Endothelial cell of umbilical vein (primary cell): ENCODE data around the gene PUS1. TPM values are rescaled to one million over a fixed set of nuclear protein-coding genes. Genes with fewer than 3 reads are reported as not detected.

Experiments
- BruUV-seq: library from RNA; stranded (reverse); fragments of 400-500 nt; replicated peaks from 2 replicates; lab custom pipeline; 2021; lab: Mats Ljungman, UMichigan
- CTCF ChIA-PET: fragments of 300-600, 350-600 bp; sonication (Branson Sonifier 250); formaldehyde crosslinking; loops from one replicate; lab custom pipeline; 2021; ENCODE audit warnings: antibody characterized with exemption, inconsistent platforms; lab: Charles Lee
- POLR2A ChIA-PET: fragments of 300-600, 350-600 bp; sonication (Branson Sonifier 250); formaldehyde crosslinking; loops from one replicate; lab custom pipeline; 2021; ENCODE audit warnings: antibody characterized with exemption, inconsistent platforms; lab: Charles Lee
- DNase-seq: peaks from one replicate; pipeline ENCODE4 v3.0.0-alpha.2; 2011; ENCODE audit warnings: low read depth, low spot score
- FAIRE-seq: peaks from 2 replicates; lab custom pipeline; 2011; peaks lifted over from hg19 to GRCh38; lab: Jason Lieb, UNC
- H2AFZ ChIP-seq: 2 replicates; pipeline ENCODE4 v1.6.0; 2012; ENCODE audit warnings: low read depth, low read length, control low read depth, inconsistent platforms
- H3K27ac ChIP-seq: 2 replicates; pipeline ENCODE4 v1.5.1; 2011; ENCODE audit warnings: low read depth, mild to moderate bottlenecking, control low read depth, low read length, moderate library complexity; ENCODE audit not compliant: insufficient read depth
- H3K27me3 ChIP-seq, 2 experiments: 2 replicates each; pipeline versions ENCODE4 v1.6.0 to v1.6.1; 2011; ENCODE audit warnings: low read length in 2 of 2, mixed read lengths in 1 of 2; ENCODE audit not compliant: control insufficient read depth in 2 of 2, insufficient read depth in 2 of 2
- H3K36me3 ChIP-seq, 2 experiments: 2 replicates in 1 of 2; 3 replicates in 1 of 2; pipeline ENCODE4 v1.5.1; 2011; ENCODE audit warnings: low read length in 2 of 2, mild to moderate bottlenecking in 1 of 2, moderate library complexity in 1 of 2; ENCODE audit not compliant: control insufficient read depth in 2 of 2, insufficient read depth in 2 of 2; ENCODE audit errors: extremely low read depth in 1 of 2
- H3K4me1 ChIP-seq: 3 replicates; pipeline ENCODE4 v1.5.1; 2011; ENCODE audit warnings: mild to moderate bottlenecking, low read length; ENCODE audit not compliant: control insufficient read depth, insufficient read depth; ENCODE audit errors: extremely low read depth
- H3K4me2 ChIP-seq: 2 replicates; pipeline ENCODE4 v1.6.1; 2011; ENCODE audit warnings: low read length, control low read depth, mixed read lengths; ENCODE audit not compliant: insufficient read depth
- H3K4me3 ChIP-seq, 3 experiments: fragments of 200-600 bp in 1 of 3; sonication (generic), shearing (Covaris generic) in 1 of 3; replicated peaks in 1 of 3; 2 replicates each; pipeline ENCODE4 v1.5.1; 2011 to 2016; ENCODE audit warnings: control low read depth in 3 of 3, low read length in 3 of 3, mild to moderate bottlenecking in 2 of 3, inconsistent platforms in 1 of 3, low read depth in 1 of 3, moderate library complexity in 1 of 3; ENCODE audit not compliant: insufficient read depth in 1 of 3
- H3K79me2 ChIP-seq: 2 replicates; pipeline ENCODE4 v1.6.0; 2012; ENCODE audit warnings: low read length, inconsistent platforms; ENCODE audit not compliant: control insufficient read depth, insufficient read depth
- H3K9ac ChIP-seq: replicated peaks from 2 replicates; pipeline ENCODE3; 2011; ENCODE audit warnings: low read length, control low read depth; ENCODE audit not compliant: insufficient read depth; ENCODE audit errors: extremely low read depth
- H3K9me1 ChIP-seq: replicated peaks from 3 replicates; pipeline ENCODE4 v1.6.0; 2011; ENCODE audit warnings: mild to moderate bottlenecking, low read length; ENCODE audit not compliant: control insufficient read depth, insufficient read depth; ENCODE audit errors: extremely low read depth
- H3K9me3 ChIP-seq: replicated peaks from 2 replicates; pipeline ENCODE4 v1.5.1; 2012; ENCODE audit warnings: low read length, inconsistent platforms; ENCODE audit not compliant: control insufficient read depth, insufficient read depth
- H4K20me1 ChIP-seq: replicated peaks from 2 replicates; pipeline ENCODE3; 2011; ENCODE audit warnings: mild to moderate bottlenecking, low read length; ENCODE audit not compliant: control insufficient read depth, insufficient read depth; ENCODE audit errors: extremely low read depth
- CTCF ChIP-seq, 2 donors: IDR thresholded peaks; 1 replicate in 1 of 2; 2 replicates in 1 of 2; pipeline ENCODE4 v1.5.1; 2011; ENCODE audit warnings: low read length in 2 of 2, mild to moderate bottlenecking in 2 of 2, moderate library complexity in 2 of 2, control low read depth in 1 of 2, inconsistent platforms in 1 of 2, low read depth in 1 of 2; ENCODE audit not compliant: insufficient read depth in 1 of 2; ENCODE audit errors: extremely low read depth in 1 of 2
- EZH2 ChIP-seq: IDR thresholded peaks from 2 replicates; pipeline ENCODE4 v1.6.1; 2012; ENCODE audit warnings: borderline replicate concordance, low read depth, mild to moderate bottlenecking, moderate library complexity, low read length, inconsistent platforms; ENCODE audit not compliant: severe bottlenecking
- FOS ChIP-seq: IDR thresholded peaks from 2 replicates; pipeline ENCODE4 v1.6.1; 2011; ENCODE audit warnings: mild to moderate bottlenecking, low read length, moderate library complexity, borderline replicate concordance; ENCODE audit not compliant: insufficient read depth
- GATA2 ChIP-seq: IDR thresholded peaks from 2 replicates; pipeline ENCODE4 v1.7.0; 2011; ENCODE audit warnings: low read depth, mild to moderate bottlenecking, moderate library complexity, mixed read lengths, low read length; ENCODE audit not compliant: insufficient read length, insufficient read depth
- JUN ChIP-seq: IDR thresholded peaks from 2 replicates; pipeline ENCODE4 v1.6.1; 2011; ENCODE audit warnings: borderline replicate concordance, low read depth; ENCODE audit not compliant: insufficient read length, insufficient read depth
- MAX ChIP-seq: IDR thresholded peaks from 2 replicates; pipeline ENCODE4 v1.6.1; 2011; ENCODE audit not compliant: insufficient read depth, insufficient read length
- MYC ChIP-seq: IDR thresholded peaks from one replicate; pipeline ENCODE4 v1.6.1; 2011; ENCODE audit warnings: mild to moderate bottlenecking, low read depth, low read length
- POLR2AphosphoS5 ChIP-seq: IDR thresholded peaks from 2 replicates; pipeline ENCODE4 v1.6.1; 2012; ENCODE audit warnings: low read depth, mild to moderate bottlenecking, control low read depth, low read length, moderate library complexity; ENCODE audit not compliant: insufficient read depth
- dilution Hi-C: fragments of 300-500 bp; cut with MboI; formaldehyde crosslinking; loops from one replicate; pipeline ENCODE4 v1.15.0; 2019; ENCODE audit warnings: low sequenced_read_pairs; ENCODE audit not compliant: extremely low pct_ligation_motif_present
- intact Hi-C: fragments of 100-400 bp; cut with micrococcal nuclease; formaldehyde crosslinking; loops from one replicate; pipeline ENCODE4 v1.10.0; 2022
- polyA plus RNA-seq, 4 experiments: library from polyadenylated mRNA; depleted of rRNA in 3 of 4; stranded (reverse) in 3 of 4; unstranded in 1 of 4; fragments of >200 nt; gene quantifications; 2 replicates each; pipeline versions ENCODE4 v1.2.1 to v1.2.3, GENCODE V29; 2011 to 2012; ENCODE audit warnings: missing spikeins in 1 of 4
- total RNA-seq: library from RNA; stranded (reverse); gene quantifications from 2 replicates; pipeline ENCODE4 v1.2.3, GENCODE V29; 2021

PUS1 gene
- total and polyA plus RNA-seq, 2 donors (not counting 3 experiments of a cell fraction or from before 2014, with no cell fraction given): 33.9 to 52.2 TPM

- BruUV-seq: no TSS peak
- H3K4me3 ChIP-seq: peak overlapping the region; percentile 9 to 56 (median 52)
- H2AFZ ChIP-seq: no peak overlapping the region
- intact Hi-C loops: loop anchor here (1.0 to 5.0 kb wide), 5 partner anchors 17 to 1023 kb away; partner anchors contain the start of genes EP400, PUS1 and RAN
- no peaks in the 10 kb centered on the region for H4K20me1 ChIP-seq
- peaks cover 0 to 5% of the 10 kb centered on the region in 2 experiments for H3K36me3 ChIP-seq
- DNase-seq (peak; percentile 24), FAIRE-seq (no peak)
- peaks cover 4% of the 10 kb centered on the region for H3K79me2 ChIP-seq
- TF ChIP-seq FOS: no peak
- TF ChIP-seq CTCF (IDR thresholded peaks at IDR 0.05; ENCODE audit: extremely low read depth in 1 of 2, insufficient read depth in 1 of 2, low read depth in 1 of 2, low read length in 2 of 2): no peak
- TF ChIP-seq POLR2AphosphoS5: no peak
- TF ChIP-seq MYC: no peak
- TF ChIP-seq JUN: no peak
- no peak for TF ChIP-seq EZH2
- no peak for TF ChIP-seq MAX
- no peak for TF ChIP-seq GATA2
- ChIA-PET CTCF (no interaction called here), POLR2A (no interaction called here)
- H3K9me3 ChIP-seq: no peaks in the 10 kb centered on the region
- H3K4me1 ChIP-seq: peaks cover 9% of the 10 kb centered on the region
- peak overlapping the region; percentile 57 for H3K27ac ChIP-seq
- no peaks in the 10 kb centered on the region for H3K9me1 ChIP-seq
- peak overlapping the region; percentile 58 for H3K9ac ChIP-seq
- peak overlapping the region; percentile 70 for H3K4me2 ChIP-seq
- dilution Hi-C loops: no loop called here
- H3K27me3 ChIP-seq: no peaks in the 10 kb centered on the region
Observed at GRCh38 chr12:131895640-131896079, 33.4 kb upstream of the PUS1 start.
